Activated naive CD4-positive, alpha-beta T cell treated with Interleukin-2 at 50 U/mL for 16 hours (primary cell): Measurements from ENCODE around the gene SLC12A7.
A peak's percentile ranks its signal among the peaks of the same experiment; 100 is the strongest.
"Not testable (repeated sequence)": the region's sequence is repeated elsewhere in the genome, so short reads cannot be mapped to it uniquely, and the experiment has no call there.

ENCODE experiments used
- DNase-seq: peaks from one replicate; pipeline ENCODE4 v3.0.0-alpha.2; 2020

SLC12A7 gene

GRCh38 chr5:1140171-1140817, 28.4 kb upstream of the SLC12A7 start:
- peak; percentile 66 for DNase-seq

- DNase-seq: no peak
These were observed 27.7 kb upstream of the SLC12A7 start for GRCh38 chr5:1139331-1140170.

GRCh38 chr5:1138445-1139245, 26.8 kb upstream of the SLC12A7 start:
- no peak for DNase-seq

- DNase-seq: no peak
These were observed 25.9 kb upstream of the SLC12A7 start for GRCh38 chr5:1137567-1138444.

- no peak for DNase-seq
These were observed 25.0 kb upstream of the SLC12A7 start for GRCh38 chr5:1136814-1137213.

DNA sequence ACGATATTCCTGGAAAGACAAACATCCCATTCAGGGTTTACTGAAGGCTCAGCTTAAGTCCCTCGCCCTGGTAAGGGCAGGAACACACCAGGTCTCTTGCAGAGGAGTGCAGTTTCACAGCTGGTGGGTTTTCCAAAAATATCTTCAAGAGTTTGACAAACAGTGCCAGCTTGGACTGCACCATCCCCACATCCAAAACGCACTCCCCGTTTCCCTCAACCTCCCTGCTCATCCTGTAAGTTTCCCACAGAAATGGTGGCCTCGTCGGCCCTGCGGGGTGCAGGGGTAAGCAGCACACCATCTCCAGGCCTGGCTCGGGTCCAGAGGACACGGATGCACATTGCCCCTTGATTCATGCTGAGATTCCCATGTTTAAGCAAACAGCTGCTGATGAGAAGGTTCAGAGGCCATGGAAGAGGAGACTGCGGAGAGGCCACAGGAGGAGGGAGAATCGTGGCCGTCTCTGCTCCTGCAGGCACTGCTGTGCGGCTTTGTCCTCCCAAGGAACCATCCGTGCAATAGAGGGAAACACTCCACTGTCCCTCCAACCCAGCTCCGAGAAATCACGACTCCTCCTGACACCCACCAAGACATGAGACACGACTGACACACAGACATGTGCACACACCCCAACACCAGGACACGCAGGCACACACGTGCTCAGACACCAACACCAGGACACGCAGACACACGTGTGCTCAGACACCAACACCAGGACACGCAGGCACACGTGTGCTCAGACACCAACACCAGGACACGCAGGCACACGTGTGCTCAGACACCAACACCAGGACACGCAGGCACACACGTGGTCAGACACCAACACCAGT, 24.0 kb upstream of the SLC12A7 start:
- no peak for DNase-seq

GRCh38 chr5:1134478-1134877, 22.6 kb upstream of the SLC12A7 start:
- no peak for DNase-seq

DNA sequence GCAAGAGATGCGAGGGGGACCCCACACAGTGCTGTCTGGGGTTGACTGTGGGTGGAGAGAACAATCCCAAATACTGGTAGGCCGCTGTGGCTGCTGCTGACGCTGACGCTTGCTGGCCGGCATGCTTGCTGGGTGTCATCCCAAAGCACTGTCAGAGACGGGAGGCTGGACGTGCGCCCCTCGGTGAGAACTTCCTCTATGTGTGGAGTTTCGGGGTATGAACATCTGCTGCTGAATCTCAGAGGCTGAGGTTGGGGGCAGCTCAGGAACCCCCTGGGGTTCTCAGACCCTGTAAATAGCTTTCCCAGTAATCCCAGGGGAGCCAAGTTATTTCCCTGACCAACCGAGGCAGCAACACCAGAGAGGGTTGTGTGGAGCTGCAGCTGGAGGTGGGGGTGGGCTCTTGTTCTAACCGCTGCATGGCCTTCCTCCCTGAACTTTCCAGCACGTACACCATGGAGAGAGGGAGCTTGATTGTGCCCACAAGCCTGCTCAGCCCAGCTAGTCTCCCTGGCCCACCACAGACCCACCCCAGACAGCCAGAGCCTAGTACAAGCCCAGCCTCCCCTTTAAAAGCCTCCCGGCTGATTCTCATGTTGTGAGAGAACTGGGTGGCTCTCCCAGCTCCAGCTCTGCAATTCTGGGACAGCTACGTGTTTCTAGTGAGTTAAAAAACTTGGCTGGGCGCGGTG, 21.8 kb upstream of the SLC12A7 start:
- DNase-seq: no peak

DNA sequence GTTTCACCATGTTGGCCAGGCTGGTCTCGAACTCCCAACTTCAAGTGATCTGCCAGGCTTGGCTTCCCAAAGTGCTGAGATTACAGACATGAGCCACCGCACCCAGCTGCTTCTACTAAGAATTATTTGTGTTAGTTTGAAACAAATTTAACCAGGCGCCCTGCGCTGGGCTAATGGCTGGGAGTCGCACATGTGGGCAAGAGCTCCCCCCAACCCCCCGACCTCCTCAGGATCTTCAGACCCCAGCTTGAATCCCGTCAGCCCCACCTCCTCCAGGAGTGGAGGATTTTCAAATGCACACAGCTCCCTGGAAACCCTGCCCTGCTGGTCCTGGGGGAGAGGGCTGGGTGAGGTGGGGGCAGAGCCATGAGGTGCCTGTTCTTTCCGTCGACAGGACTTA, 21.2 kb upstream of the SLC12A7 start:
- DNase-seq: no peak

- DNase-seq: no peak
These were observed 20.7 kb upstream of the SLC12A7 start for GRCh38 chr5:1132570-1132969.

- DNase-seq: no peak
These were observed 19.9 kb upstream of the SLC12A7 start for GRCh38 chr5:1131726-1132125.

GRCh38 chr5:1131191-1131621, 19.3 kb upstream of the SLC12A7 start:
- no peak for DNase-seq

GRCh38 chr5:1130218-1130946, 18.5 kb upstream of the SLC12A7 start:
- DNase-seq: no peak

GRCh38 chr5:1129711-1130055, 17.8 kb upstream of the SLC12A7 start:
- DNase-seq: no peak

DNA sequence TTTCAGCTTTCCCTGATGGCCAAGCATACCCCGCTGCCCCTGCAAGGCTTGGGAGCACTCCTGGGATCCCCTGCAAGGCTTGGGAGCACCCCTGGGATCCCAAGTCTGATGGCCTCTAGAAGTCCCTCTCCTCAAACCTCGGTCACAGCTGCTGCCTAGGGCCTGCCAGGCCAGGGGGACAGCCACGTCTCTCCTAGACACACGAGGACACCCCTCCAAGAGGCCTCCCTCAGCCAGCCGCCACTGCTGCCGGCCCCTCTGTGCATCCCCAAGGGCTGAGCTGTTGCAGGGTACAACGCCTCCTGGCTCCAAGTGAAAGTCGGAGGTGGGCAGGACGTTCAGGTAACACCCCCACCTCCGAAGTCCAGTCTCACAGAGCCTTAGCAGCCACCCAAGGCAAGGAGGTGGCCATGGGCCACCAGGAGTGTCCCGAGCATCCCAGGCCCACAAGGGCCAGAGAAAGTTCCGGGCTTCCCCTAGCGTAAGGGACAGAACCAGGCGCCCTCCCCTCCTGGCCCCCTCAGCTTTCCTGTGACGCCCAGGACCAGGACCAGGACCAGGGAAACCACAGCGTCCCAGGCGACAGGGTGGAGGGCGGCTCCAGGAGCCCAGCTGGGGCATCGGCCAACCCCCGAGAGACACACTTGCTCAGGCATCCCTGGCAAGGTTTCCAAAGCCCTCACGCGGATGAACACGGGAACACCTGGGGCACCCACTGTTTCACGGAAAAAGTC, 17.3 kb upstream of the SLC12A7 start:
- DNase-seq: no peak

DNA sequence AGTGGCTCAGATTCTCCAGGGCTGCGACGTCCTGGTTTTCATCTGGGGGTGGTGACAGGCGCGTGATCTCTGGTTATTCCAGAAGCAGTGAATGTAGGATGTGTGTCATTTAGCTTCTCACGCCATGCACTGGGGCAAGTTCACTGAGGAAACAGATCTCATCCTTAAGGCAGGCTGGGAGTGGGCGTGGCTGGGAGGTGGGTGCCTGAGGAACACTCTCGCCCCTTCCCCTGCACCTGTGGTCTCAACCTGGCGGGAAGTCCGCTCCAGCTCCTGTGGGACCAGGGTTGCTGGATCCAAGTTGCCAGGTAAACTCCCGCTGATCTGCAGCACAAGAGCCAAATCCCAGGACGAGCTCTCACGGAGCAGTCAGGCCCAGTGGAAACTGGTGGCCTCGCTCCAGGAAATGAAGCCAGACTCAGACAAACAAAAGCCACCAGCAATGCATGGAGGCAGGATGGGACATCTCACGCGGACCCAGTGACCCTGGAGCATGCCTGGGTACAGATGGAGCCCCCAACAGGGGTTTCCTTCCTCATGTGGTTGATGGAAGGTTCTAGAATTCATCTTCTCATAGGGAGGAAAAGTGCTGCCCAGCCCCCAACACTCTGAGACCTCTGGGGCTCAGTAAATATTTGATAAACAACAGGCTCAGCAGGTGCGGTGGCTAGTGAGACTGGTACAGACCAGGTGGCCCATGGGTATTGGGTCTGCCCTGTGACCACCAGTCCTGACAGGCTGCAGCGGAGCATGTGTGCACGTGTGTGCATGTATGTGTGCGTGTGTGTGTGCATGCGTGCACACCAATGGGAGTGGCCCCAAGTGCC, 16.3 kb upstream of the SLC12A7 start:
- no peak for DNase-seq

DNA sequence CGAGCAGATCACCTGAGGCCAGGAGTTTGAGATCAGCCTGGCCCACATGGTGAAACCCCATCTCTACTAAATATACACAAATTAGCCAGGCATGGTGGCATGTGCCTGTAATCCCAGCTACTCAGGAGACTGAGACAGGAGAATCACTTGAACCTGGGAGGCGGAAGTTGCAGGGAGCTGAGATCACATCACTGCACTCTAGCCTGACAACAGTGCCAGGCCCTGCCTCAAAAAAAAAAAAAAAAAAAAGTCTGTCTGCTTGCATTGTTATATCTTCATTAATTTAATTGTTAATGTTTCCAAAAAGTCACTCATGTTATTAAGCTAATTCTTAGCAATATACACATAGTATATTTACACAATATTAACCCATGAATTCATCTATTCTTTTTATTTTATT, 13.8 kb upstream of the SLC12A7 start:
- DNase-seq: not testable (repeated sequence)

DNA sequence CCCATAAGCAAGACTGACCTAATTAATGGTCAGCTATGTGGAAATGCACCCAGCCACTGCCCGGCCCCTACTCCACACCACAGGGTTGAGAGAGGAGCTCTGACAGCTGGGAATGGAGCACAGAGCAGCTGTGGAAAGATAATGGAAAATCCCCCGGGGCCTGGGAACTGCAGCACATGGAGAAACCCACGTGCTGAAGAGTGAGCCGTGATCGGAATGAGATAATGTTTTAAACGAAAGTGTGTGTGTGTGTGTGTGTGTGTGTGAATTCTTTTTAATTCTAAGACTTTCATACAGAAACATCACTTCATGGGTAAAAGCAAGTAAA, 13.1 kb upstream of the SLC12A7 start:
- DNase-seq: no peak
